ENCODE results near the gene COL26A1.

The COL26A1 gene

GRCh38 chr7:101586906-101587677 is 224.4 kb downstream of the COL26A1 start:
- DNase-seq: peak in 1 of 10 donors; percentile 22

GRCh38 chr7:101588131-101588935 is 225.7 kb downstream of the COL26A1 start:
- intact Hi-C loops (cut with DNase I): no loop called here

More at GRCh38 chr7:101586906-101587677, 224.4 kb downstream of the COL26A1 start:
- intact Hi-C loops (cut with DNase I): no loop called here

GRCh38 chr7:101589052-101589451 is 226.4 kb downstream of the COL26A1 start:
- DNase-seq: peak in 1 of 10 donors; percentile 63
- intact Hi-C loops (cut with DNase I): no loop called here

More at GRCh38 chr7:101588131-101588935, 225.7 kb downstream of the COL26A1 start:
- DNase-seq: peak in 1 of 10 donors; percentile 46

- DNase-seq: peak in 1 of 10 donors; percentile 69
- intact Hi-C loops (cut with DNase I): no loop called here
Measured at GRCh38 chr7:101589976-101590662, 227.4 kb downstream of the COL26A1 start.

- DNase-seq: peak in 1 of 10 donors; percentile 50
- intact Hi-C loops (cut with DNase I): no loop called here
Measured at GRCh38 chr7:101590663-101591435, 228.2 kb downstream of the COL26A1 start.

- peak in 1 of 10 donors; percentile 0 for DNase-seq
- intact Hi-C loops (cut with DNase I): no loop called here
Measured at GRCh38 chr7:101591504-101591903, 228.8 kb downstream of the COL26A1 start.

GRCh38 chr7:101593556-101593955 is 230.9 kb downstream of the COL26A1 start:
- intact Hi-C loops (cut with DNase I): no loop called here
- peak in 1 of 10 donors; percentile 40 for DNase-seq

- intact Hi-C loops (cut with DNase I): no loop called here
- DNase-seq: peak in 1 of 10 donors; percentile 1
Measured at GRCh38 chr7:101594790-101595189, 232.1 kb downstream of the COL26A1 start.

- intact Hi-C loops (cut with DNase I): no loop called here
- DNase-seq: peak in 1 of 10 donors; percentile 30
Measured at GRCh38 chr7:101595246-101595645, 232.6 kb downstream of the COL26A1 start.

- DNase-seq: peak in 1 of 10 donors; percentile 2
- intact Hi-C loops (cut with DNase I): no loop called here
Measured at GRCh38 chr7:101595766-101596537, 233.3 kb downstream of the COL26A1 start.

- peak in 1 of 10 donors; percentile 18 for DNase-seq
- intact Hi-C loops (cut with DNase I): no loop called here
Measured at GRCh38 chr7:101596898-101597297, 234.2 kb downstream of the COL26A1 start.

- intact Hi-C loops (cut with DNase I): no loop called here
Measured at GRCh38 chr7:101597941-101598340, 235.3 kb downstream of the COL26A1 start.

GRCh38 chr7:101598422-101598985 is 235.8 kb downstream of the COL26A1 start:
- intact Hi-C loops (cut with DNase I): no loop called here
- DNase-seq: peak in 3 of 10 donors; percentile 22 to 86 (median 77)

More at GRCh38 chr7:101597941-101598340, 235.3 kb downstream of the COL26A1 start:
- no peak for DNase-seq

GRCh38 chr7:101598986-101599771 is 236.5 kb downstream of the COL26A1 start:
- DNase-seq: peak in 1 of 10 donors; percentile 66
- intact Hi-C loops (cut with DNase I): no loop called here

- intact Hi-C loops (cut with DNase I): no loop called here
Measured at GRCh38 chr7:101599787-101600186, 237.1 kb downstream of the COL26A1 start.

GRCh38 chr7:101602082-101602481 is 239.4 kb downstream of the COL26A1 start:
- peak in 2 of 10 donors; percentile 49 to 54 for DNase-seq
- intact Hi-C loops (cut with DNase I): no loop called here

More at GRCh38 chr7:101599787-101600186, 237.1 kb downstream of the COL26A1 start:
- DNase-seq: no peak

GRCh38 chr7:101602484-101603241 is 240.0 kb downstream of the COL26A1 start:
- intact Hi-C loops (cut with DNase I): no loop called here
- peak; percentile 63 to 96 (median 80) for DNase-seq

All from posterior cingulate gyrus (tissue), 11 donors.